RWPE2 (cell line): Measurements from ENCODE around the gene MRPS18A.
"Not testable (repeated sequence)": the region's sequence is repeated elsewhere in the genome, so short reads cannot be mapped to it uniquely, and the experiment has no call there.

Experiments
- ATAC-seq: fragments of 200-7000 bp; cut with Tn5 transposase; 3 replicates; pipeline ENCODE4 v1.9.1; 2021; ENCODE audit warnings: low read depth
- DNase-seq: peaks from one replicate; pipeline ENCODE4 v3.0.0-alpha.2; 2020; ENCODE audit warnings: low spot score
- H3K27ac ChIP-seq: fragments of 450-650 bp; 2 replicates; pipeline ENCODE4 v1.5.1; 2017; ENCODE audit warnings: mild to moderate bottlenecking; ENCODE audit not compliant: poor library complexity, severe bottlenecking
- H3K27me3 ChIP-seq: fragments of 250-450 bp; sonication (Bioruptor Pico); 2 replicates; pipeline ENCODE4 v1.5.1; 2021; ENCODE audit warnings: mild to moderate bottlenecking, moderate library complexity; ENCODE audit not compliant: insufficient read depth, poor library complexity, severe bottlenecking
- H3K36me3 ChIP-seq: fragments of 250-450 bp; sonication (Bioruptor Pico); 2 replicates; pipeline ENCODE4 v1.5.1; 2020; ENCODE audit warnings: low read depth, mild to moderate bottlenecking, moderate library complexity
- H3K4me1 ChIP-seq: fragments of 250-450 bp; sonication (Bioruptor Pico); 2 replicates; pipeline ENCODE4 v1.5.1; 2021; ENCODE audit warnings: mild to moderate bottlenecking, moderate library complexity; ENCODE audit not compliant: insufficient read depth, poor library complexity, severe bottlenecking
- H3K4me3 ChIP-seq: fragments of 250-450 bp; sonication (Bioruptor Pico); 2 replicates; pipeline ENCODE4 v1.5.1; 2021; ENCODE audit warnings: mild to moderate bottlenecking, moderate library complexity; ENCODE audit not compliant: severe bottlenecking
- H3K9me3 ChIP-seq: fragments of 250-450 bp; sonication (Bioruptor Pico); 2 replicates; pipeline ENCODE4 v1.5.1; 2021; ENCODE audit warnings: mild to moderate bottlenecking, moderate library complexity; ENCODE audit not compliant: severe bottlenecking
- CTCF ChIP-seq: fragments of 450-650 bp; IDR thresholded peaks from one replicate; pipeline ENCODE4 v1.5.1; 2017; ENCODE audit warnings: mild to moderate bottlenecking, moderate library complexity; ENCODE audit not compliant: poor library complexity, severe bottlenecking

The MRPS18A gene

GRCh38 chr6:43705996-43706395 lies 18.4 kb upstream of the MRPS18A start:
- no peaks in the 10 kb centered on the region for H3K9me3 ChIP-seq
- TF ChIP-seq CTCF, result no peak
- no peak overlapping the region for H3K27ac ChIP-seq
- ATAC-seq (no peak), DNase-seq (no peak)
- H3K36me3 ChIP-seq, result no peaks in the 10 kb centered on the region
- no peak overlapping the region for H3K4me3 ChIP-seq
- no peaks in the 10 kb centered on the region for H3K27me3 ChIP-seq
- H3K4me1 ChIP-seq, result peaks cover 27% of the 10 kb centered on the region

GRCh38 chr6:43703512-43704429 lies 16.2 kb upstream of the MRPS18A start:
- H3K27me3 ChIP-seq, result no peaks in the 10 kb centered on the region
- H3K4me1 ChIP-seq, result peaks cover 32% of the 10 kb centered on the region
- no peak overlapping the region for H3K4me3 ChIP-seq

GRCh38 chr6:43702534-43703440 lies 15.2 kb upstream of the MRPS18A start:
- H3K4me3 ChIP-seq, result no peak overlapping the region
- no peaks in the 10 kb centered on the region for H3K9me3 ChIP-seq
- no peaks in the 10 kb centered on the region for H3K36me3 ChIP-seq
- no peak for TF ChIP-seq CTCF
- peaks cover 32% of the 10 kb centered on the region for H3K4me1 ChIP-seq
- ATAC-seq (peak; percentile 90), DNase-seq (peak; percentile 95)
- no peaks in the 10 kb centered on the region for H3K27me3 ChIP-seq
- peak overlapping the region; percentile 43 for H3K27ac ChIP-seq

More at GRCh38 chr6:43703512-43704429, 16.2 kb upstream of the MRPS18A start:
- Histone ChIP-seq H3K9me3 (no peaks in the 10 kb centered on the region), H3K36me3 (no peaks in the 10 kb centered on the region), H3K27ac (peak overlapping the region; percentile 43)
- no peak for ATAC-seq
- no peak for TF ChIP-seq CTCF
- no peak for DNase-seq

- H3K4me3 ChIP-seq, result no peak overlapping the region
- no peak for TF ChIP-seq CTCF
- peaks cover 32% of the 10 kb centered on the region for H3K4me1 ChIP-seq
These were observed 14.6 kb upstream of the MRPS18A start for GRCh38 chr6:43702171-43702533.

GRCh38 chr6:43700939-43701560 lies 13.5 kb upstream of the MRPS18A start:
- H3K36me3 ChIP-seq, H3K27me3 ChIP-seq, H3K9me3 ChIP-seq, ATAC-seq, H3K4me3 ChIP-seq, H3K27ac ChIP-seq, DNase-seq: not testable (repeated sequence)
- H3K4me1 ChIP-seq, result peaks cover 30% of the 10 kb centered on the region

More at GRCh38 chr6:43702171-43702533, 14.6 kb upstream of the MRPS18A start:
- no peaks in the 10 kb centered on the region for H3K36me3 ChIP-seq
- no peak for ATAC-seq
- DNase-seq, result no peak
- no peaks in the 10 kb centered on the region for H3K9me3 ChIP-seq
- no peaks in the 10 kb centered on the region for H3K27me3 ChIP-seq
- H3K27ac ChIP-seq, result peak overlapping the region; percentile 43
